Endothelial cell of umbilical vein (primary cell): ENCODE data around the gene C1orf174. TPM values are rescaled to one million over a fixed set of nuclear protein-coding genes. Genes with fewer than 3 reads are reported as not detected.

Experiments
- BruUV-seq: library from RNA; stranded (reverse); fragments of 400-500 nt; replicated peaks from 2 replicates; lab custom pipeline; 2021; lab: Mats Ljungman, UMichigan
- CTCF ChIA-PET: fragments of 300-600, 350-600 bp; sonication (Branson Sonifier 250); formaldehyde crosslinking; loops from one replicate; lab custom pipeline; 2021; ENCODE audit warnings: antibody characterized with exemption, inconsistent platforms; lab: Charles Lee
- POLR2A ChIA-PET: fragments of 300-600, 350-600 bp; sonication (Branson Sonifier 250); formaldehyde crosslinking; loops from one replicate; lab custom pipeline; 2021; ENCODE audit warnings: antibody characterized with exemption, inconsistent platforms; lab: Charles Lee
- DNase-seq: peaks from one replicate; pipeline ENCODE4 v3.0.0-alpha.2; 2011; ENCODE audit warnings: low read depth, low spot score
- FAIRE-seq: peaks from 2 replicates; lab custom pipeline; 2011; peaks lifted over from hg19 to GRCh38; lab: Jason Lieb, UNC
- H2AFZ ChIP-seq: 2 replicates; pipeline ENCODE4 v1.6.0; 2012; ENCODE audit warnings: low read depth, low read length, control low read depth, inconsistent platforms
- H3K27ac ChIP-seq: 2 replicates; pipeline ENCODE4 v1.5.1; 2011; ENCODE audit warnings: low read depth, mild to moderate bottlenecking, control low read depth, low read length, moderate library complexity; ENCODE audit not compliant: insufficient read depth
- H3K27me3 ChIP-seq, 2 experiments: 2 replicates each; pipeline versions ENCODE4 v1.6.0 to v1.6.1; 2011; ENCODE audit warnings: low read length in 2 of 2, mixed read lengths in 1 of 2; ENCODE audit not compliant: control insufficient read depth in 2 of 2, insufficient read depth in 2 of 2
- H3K36me3 ChIP-seq, 2 experiments: 2 replicates in 1 of 2; 3 replicates in 1 of 2; pipeline ENCODE4 v1.5.1; 2011; ENCODE audit warnings: low read length in 2 of 2, mild to moderate bottlenecking in 1 of 2, moderate library complexity in 1 of 2; ENCODE audit not compliant: control insufficient read depth in 2 of 2, insufficient read depth in 2 of 2; ENCODE audit errors: extremely low read depth in 1 of 2
- H3K4me1 ChIP-seq: 3 replicates; pipeline ENCODE4 v1.5.1; 2011; ENCODE audit warnings: mild to moderate bottlenecking, low read length; ENCODE audit not compliant: control insufficient read depth, insufficient read depth; ENCODE audit errors: extremely low read depth
- H3K4me2 ChIP-seq: 2 replicates; pipeline ENCODE4 v1.6.1; 2011; ENCODE audit warnings: low read length, control low read depth, mixed read lengths; ENCODE audit not compliant: insufficient read depth
- H3K4me3 ChIP-seq, 3 experiments: fragments of 200-600 bp in 1 of 3; sonication (generic), shearing (Covaris generic) in 1 of 3; replicated peaks in 1 of 3; 2 replicates each; pipeline ENCODE4 v1.5.1; 2011 to 2016; ENCODE audit warnings: control low read depth in 3 of 3, low read length in 3 of 3, mild to moderate bottlenecking in 2 of 3, inconsistent platforms in 1 of 3, low read depth in 1 of 3, moderate library complexity in 1 of 3; ENCODE audit not compliant: insufficient read depth in 1 of 3
- H3K79me2 ChIP-seq: 2 replicates; pipeline ENCODE4 v1.6.0; 2012; ENCODE audit warnings: low read length, inconsistent platforms; ENCODE audit not compliant: control insufficient read depth, insufficient read depth
- H3K9ac ChIP-seq: replicated peaks from 2 replicates; pipeline ENCODE3; 2011; ENCODE audit warnings: low read length, control low read depth; ENCODE audit not compliant: insufficient read depth; ENCODE audit errors: extremely low read depth
- H3K9me1 ChIP-seq: replicated peaks from 3 replicates; pipeline ENCODE4 v1.6.0; 2011; ENCODE audit warnings: mild to moderate bottlenecking, low read length; ENCODE audit not compliant: control insufficient read depth, insufficient read depth; ENCODE audit errors: extremely low read depth
- H3K9me3 ChIP-seq: replicated peaks from 2 replicates; pipeline ENCODE4 v1.5.1; 2012; ENCODE audit warnings: low read length, inconsistent platforms; ENCODE audit not compliant: control insufficient read depth, insufficient read depth
- H4K20me1 ChIP-seq: replicated peaks from 2 replicates; pipeline ENCODE3; 2011; ENCODE audit warnings: mild to moderate bottlenecking, low read length; ENCODE audit not compliant: control insufficient read depth, insufficient read depth; ENCODE audit errors: extremely low read depth
- EZH2 ChIP-seq: IDR thresholded peaks from 2 replicates; pipeline ENCODE4 v1.6.1; 2012; ENCODE audit warnings: borderline replicate concordance, low read depth, mild to moderate bottlenecking, moderate library complexity, low read length, inconsistent platforms; ENCODE audit not compliant: severe bottlenecking
- FOS ChIP-seq: IDR thresholded peaks from 2 replicates; pipeline ENCODE4 v1.6.1; 2011; ENCODE audit warnings: mild to moderate bottlenecking, low read length, moderate library complexity, borderline replicate concordance; ENCODE audit not compliant: insufficient read depth
- GATA2 ChIP-seq: IDR thresholded peaks from 2 replicates; pipeline ENCODE4 v1.7.0; 2011; ENCODE audit warnings: low read depth, mild to moderate bottlenecking, moderate library complexity, mixed read lengths, low read length; ENCODE audit not compliant: insufficient read length, insufficient read depth
- MYC ChIP-seq: IDR thresholded peaks from one replicate; pipeline ENCODE4 v1.6.1; 2011; ENCODE audit warnings: mild to moderate bottlenecking, low read depth, low read length
- POLR2A ChIP-seq: IDR thresholded peaks from 2 replicates; pipeline ENCODE4 v1.6.1; 2012; ENCODE audit warnings: low read depth, mild to moderate bottlenecking, control low read depth, low read length
- dilution Hi-C: fragments of 300-500 bp; cut with MboI; formaldehyde crosslinking; loops from one replicate; pipeline ENCODE4 v1.15.0; 2019; ENCODE audit warnings: low sequenced_read_pairs; ENCODE audit not compliant: extremely low pct_ligation_motif_present
- intact Hi-C: fragments of 100-400 bp; cut with micrococcal nuclease; formaldehyde crosslinking; loops from one replicate; pipeline ENCODE4 v1.10.0; 2022
- polyA plus RNA-seq, 4 experiments: library from polyadenylated mRNA; depleted of rRNA in 3 of 4; stranded (reverse) in 3 of 4; unstranded in 1 of 4; fragments of >200 nt; gene quantifications; 2 replicates each; pipeline versions ENCODE4 v1.2.1 to v1.2.3, GENCODE V29; 2011 to 2012; ENCODE audit warnings: missing spikeins in 1 of 4
- total RNA-seq: library from RNA; stranded (reverse); gene quantifications from 2 replicates; pipeline ENCODE4 v1.2.3, GENCODE V29; 2021
- TF ChIP-seq, protein P1 (sequence below): IDR thresholded peaks from 2 replicates; pipeline ENCODE4 v1.6.1; 2011; ENCODE audit not compliant: insufficient read depth, insufficient read length
- TF ChIP-seq, protein P2 (sequence below), 2 donors: IDR thresholded peaks; 1 replicate in 1 of 2; 2 replicates in 1 of 2; pipeline ENCODE4 v1.5.1; 2011; ENCODE audit warnings: low read length in 2 of 2, mild to moderate bottlenecking in 2 of 2, moderate library complexity in 2 of 2, control low read depth in 1 of 2, inconsistent platforms in 1 of 2, low read depth in 1 of 2; ENCODE audit not compliant: insufficient read depth in 1 of 2; ENCODE audit errors: extremely low read depth in 1 of 2

The C1orf174 gene
- total and polyA plus RNA-seq, 2 donors (not counting 3 experiments of a cell fraction or from before 2014, with no cell fraction given) = 28.0 to 31.7 TPM

DNA sequence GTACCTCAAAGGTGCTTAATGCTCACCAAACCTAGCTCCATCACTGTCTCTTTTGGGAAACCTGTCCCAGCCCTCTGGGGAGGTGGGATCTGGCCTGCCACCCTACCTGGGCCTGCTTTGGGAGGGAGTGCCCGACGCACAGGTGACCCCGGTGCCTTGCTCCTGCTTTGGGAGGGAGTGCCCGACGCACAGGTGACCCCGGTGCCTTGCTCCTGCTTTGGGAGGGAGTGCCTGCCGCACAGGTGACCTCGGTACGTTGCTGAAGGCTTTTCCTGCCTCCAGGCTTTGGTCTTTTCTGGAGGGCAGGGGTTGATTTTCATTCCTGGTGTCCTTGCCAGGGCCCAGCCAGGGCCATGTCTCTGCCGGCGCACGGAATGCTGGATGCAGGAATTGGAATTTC is 25.2 kb upstream of the C1orf174 start:
- dilution Hi-C loops (no loop called here), intact Hi-C loops (no loop called here)
- CTCF ChIA-PET = no interaction called here
- H3K4me3 ChIP-seq = no peak overlapping the region
- H3K4me2 ChIP-seq = no peak overlapping the region
- no peak for TF ChIP-seq GATA2
- TF ChIP-seq, protein P1, sequence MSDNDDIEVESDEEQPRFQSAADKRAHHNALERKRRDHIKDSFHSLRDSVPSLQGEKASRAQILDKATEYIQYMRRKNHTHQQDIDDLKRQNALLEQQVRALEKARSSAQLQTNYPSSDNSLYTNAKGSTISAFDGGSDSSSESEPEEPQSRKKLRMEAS = no peak
- TF ChIP-seq EZH2 = no peak
- no peak for TF ChIP-seq POLR2A
- no peak for TF ChIP-seq FOS
- no peaks in the 10 kb centered on the region for H3K27me3 ChIP-seq
- H3K9ac ChIP-seq = no peak overlapping the region
- no peak for DNase-seq
- no peaks in the 10 kb centered on the region for H4K20me1 ChIP-seq
- H3K9me3 ChIP-seq = no peaks in the 10 kb centered on the region
- POLR2A ChIA-PET = no interaction called here
- BruUV-seq = no TSS peak
- FAIRE-seq = no peak
- no peaks in the 10 kb centered on the region for H3K9me1 ChIP-seq
- no peak overlapping the region for H3K27ac ChIP-seq
- H3K4me1 ChIP-seq = no peaks in the 10 kb centered on the region
- no peak overlapping the region for H2AFZ ChIP-seq
- no peaks in the 10 kb centered on the region for H3K79me2 ChIP-seq
- no peaks in the 10 kb centered on the region for H3K36me3 ChIP-seq

DNA sequence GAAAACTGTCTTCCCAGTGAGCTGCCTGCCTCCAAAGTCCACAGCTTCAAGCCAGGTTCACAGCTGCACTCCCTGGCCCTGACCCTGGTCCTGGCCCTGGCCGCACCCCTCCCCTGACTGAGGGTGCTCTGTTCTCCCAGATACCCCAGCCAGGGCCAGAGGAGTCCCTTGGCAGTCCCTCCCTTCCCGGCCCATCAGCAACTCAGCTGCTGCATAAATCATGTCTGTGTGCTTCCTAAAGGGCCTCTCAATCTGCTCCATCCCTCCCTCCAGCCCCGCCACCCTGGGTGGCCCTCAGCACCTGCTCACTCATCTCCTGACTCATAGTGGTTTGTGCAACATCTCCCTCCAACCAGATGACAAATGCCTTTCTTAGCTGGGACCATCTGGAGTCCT is 24.8 kb upstream of the C1orf174 start:
- POLR2A ChIA-PET = no interaction called here
- CTCF ChIA-PET = no interaction called here
- intact Hi-C loops (no loop called here), dilution Hi-C loops (no loop called here)
- Histone ChIP-seq H3K4me2 (no peak overlapping the region), H3K9me3 (no peaks in the 10 kb centered on the region), H2AFZ (no peak overlapping the region), H3K27me3 (no peaks in the 10 kb centered on the region), H3K4me3 (no peak overlapping the region), H3K36me3 (no peaks in the 10 kb centered on the region), H3K9ac (no peak overlapping the region), H3K4me1 (no peaks in the 10 kb centered on the region), H3K9me1 (no peaks in the 10 kb centered on the region), H3K27ac (no peak overlapping the region), H3K79me2 (no peaks in the 10 kb centered on the region), H4K20me1 (no peaks in the 10 kb centered on the region)
- no TSS peak for BruUV-seq
- DNase-seq (no peak), FAIRE-seq (no peak)
- TF ChIP-seq GATA2 (no peak), MYC (no peak)
- TF ChIP-seq, protein P2, sequence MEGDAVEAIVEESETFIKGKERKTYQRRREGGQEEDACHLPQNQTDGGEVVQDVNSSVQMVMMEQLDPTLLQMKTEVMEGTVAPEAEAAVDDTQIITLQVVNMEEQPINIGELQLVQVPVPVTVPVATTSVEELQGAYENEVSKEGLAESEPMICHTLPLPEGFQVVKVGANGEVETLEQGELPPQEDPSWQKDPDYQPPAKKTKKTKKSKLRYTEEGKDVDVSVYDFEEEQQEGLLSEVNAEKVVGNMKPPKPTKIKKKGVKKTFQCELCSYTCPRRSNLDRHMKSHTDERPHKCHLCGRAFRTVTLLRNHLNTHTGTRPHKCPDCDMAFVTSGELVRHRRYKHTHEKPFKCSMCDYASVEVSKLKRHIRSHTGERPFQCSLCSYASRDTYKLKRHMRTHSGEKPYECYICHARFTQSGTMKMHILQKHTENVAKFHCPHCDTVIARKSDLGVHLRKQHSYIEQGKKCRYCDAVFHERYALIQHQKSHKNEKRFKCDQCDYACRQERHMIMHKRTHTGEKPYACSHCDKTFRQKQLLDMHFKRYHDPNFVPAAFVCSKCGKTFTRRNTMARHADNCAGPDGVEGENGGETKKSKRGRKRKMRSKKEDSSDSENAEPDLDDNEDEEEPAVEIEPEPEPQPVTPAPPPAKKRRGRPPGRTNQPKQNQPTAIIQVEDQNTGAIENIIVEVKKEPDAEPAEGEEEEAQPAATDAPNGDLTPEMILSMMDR (IDR thresholded peaks at IDR 0.05; ENCODE audit: extremely low read depth in 1 of 2, insufficient read depth in 1 of 2, low read depth in 1 of 2, low read length in 2 of 2) = no peak
